ENCODE measurements around the gene KDM6A.
"Not testable (repeated sequence)": the region's sequence is repeated elsewhere in the genome, so short reads cannot be mapped to it uniquely, and the experiment has no call there.

KDM6A gene

DNA sequence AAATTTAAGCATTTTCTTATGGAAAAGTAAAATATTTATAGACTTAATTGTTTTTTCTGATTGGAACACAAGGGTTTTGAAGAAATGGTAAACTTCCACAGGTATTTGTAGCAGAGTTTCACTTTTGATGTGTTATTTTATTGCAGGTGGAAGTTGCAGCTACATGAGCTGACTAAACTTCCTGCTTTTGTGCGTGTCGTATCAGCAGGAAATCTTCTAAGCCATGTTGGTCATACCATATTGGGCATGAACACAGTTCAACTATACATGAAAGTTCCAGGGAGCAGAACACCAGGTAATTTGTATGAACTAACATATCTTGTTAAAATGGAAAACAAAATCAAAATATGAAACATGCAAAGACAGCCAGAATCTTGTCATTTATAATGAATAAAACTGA is 210.3 kb downstream of the KDM6A start:
- no peak for DNase-seq (ENCODE audit: low spot score)

DNA sequence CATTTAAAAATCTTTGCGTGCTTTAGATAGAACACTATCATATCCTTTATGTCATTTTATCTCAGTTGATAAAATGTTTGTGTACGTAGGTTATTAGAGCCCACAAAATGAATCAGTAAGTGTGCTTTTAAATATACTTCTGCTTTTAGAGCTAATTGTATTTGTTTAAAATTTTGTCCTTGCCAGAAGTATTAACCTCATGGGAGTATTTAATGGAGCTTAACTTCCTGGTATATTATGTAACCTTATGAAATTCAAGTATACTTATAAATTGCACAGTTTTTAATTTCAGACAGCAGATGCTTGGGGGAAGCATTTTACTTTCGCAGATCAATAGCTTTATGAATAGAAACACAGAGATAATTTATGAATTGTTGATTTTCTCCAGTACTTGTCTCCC is 237.5 kb downstream of the KDM6A start:
- no peak for DNase-seq (ENCODE audit: low spot score)

DNA sequence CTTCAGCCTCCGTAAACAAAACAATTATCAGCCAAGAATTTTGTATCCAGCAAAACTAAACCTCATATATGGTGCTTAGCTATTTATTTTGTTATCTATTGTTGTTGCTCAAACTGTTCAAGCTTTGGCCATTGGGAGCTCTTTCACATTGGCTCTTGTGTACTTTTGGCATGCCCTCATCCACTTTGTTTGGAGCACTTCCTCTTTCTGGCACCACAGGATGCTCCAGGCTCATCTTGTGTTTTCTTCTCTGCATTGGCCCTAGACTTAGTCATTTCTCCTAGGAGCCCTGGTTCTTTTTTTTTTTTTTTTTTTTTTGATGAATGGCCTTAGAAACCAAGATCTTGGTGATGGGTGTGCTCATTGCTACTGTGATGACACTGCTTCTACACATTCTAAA is 253.2 kb downstream of the KDM6A start:
- no peak for DNase-seq (ENCODE audit: low spot score)

DNA sequence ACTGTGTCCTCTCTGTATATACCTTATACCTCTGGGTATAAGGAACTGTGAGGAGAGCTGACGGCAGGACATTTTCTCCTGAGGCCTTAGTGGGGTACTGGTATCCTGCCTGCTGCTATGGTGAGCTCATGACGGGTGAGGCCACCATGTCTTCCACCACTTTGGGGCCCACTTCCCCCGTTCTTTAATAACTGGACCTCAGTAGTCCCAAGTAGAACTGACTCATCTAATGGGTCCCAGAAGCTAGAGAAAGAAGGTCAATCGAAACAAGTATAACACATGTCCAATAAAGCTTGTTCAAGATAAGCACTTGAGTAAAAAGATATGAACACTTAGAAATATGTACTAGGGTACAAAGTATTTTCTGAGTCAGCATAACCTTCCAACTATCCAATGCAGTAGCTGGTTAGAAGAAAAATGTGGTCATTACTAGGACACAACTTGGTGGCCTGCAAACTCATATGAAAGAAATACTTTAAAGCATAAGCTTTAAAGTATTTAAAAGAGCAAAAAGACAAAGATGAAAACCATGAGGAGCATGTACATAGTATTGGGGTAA is 256.0 kb downstream of the KDM6A start:
- no peak for DNase-seq (ENCODE audit: low spot score)

DNA sequence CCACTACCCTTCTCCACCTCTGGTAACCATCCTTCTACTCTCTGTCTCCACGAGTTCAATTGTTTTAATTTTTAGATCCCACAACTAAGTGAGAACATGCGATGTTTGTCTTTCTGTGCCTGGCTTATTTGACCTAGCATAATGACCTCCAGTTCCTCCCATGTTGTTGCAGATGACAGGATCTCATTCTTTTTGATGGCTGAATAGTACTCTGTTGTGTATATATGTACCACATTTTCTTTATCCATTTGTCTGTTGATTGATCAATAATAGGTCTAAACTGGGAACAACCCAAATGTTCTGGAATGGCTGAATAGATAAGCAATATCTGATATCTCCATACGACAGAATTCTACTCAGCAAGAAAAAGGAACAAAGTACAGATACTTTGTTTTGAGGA is 260.5 kb downstream of the KDM6A start:
- DNase-seq (ENCODE audit: low spot score): no peak

DNA sequence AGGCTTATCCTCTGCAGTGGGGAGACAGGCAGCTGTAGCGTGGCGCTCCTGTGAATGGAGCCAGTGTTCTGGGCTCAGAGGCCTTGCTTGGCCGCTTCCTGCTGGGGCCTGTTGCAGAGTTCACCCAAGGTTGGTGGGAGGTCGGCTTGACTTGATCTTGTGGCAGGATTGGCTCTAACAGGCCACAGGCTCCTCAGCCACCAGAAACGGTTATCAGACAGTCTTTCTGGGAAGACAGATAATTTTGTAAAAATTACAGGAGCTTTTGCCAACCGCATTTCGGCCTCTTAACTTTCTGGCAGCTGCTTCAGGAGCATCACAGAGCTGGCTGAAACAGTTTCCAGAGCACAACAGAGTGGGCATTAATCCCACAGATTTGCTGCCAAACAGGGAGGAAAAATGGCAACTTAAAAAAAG is 261.3 kb downstream of the KDM6A start:
- no peak for DNase-seq (ENCODE audit: low spot score)

DNA sequence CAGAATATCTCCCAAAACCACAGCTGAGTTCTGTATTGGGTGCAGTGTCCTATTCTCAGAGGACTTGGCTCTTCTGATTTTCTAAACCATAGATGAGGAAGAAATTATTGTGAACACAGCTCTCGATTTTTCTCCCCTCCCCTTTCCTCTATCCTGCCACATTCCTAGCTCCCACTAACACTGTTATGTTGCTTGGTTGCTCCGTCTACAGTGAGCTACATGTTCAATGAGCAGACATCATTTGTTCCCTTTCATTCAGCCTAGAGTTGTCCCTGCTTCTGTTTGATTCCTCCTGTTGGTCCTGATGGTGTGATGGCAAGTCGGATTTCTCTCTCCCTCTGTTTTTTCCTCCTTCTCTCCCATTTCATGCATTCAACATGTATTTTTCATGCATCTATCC is 261.8 kb downstream of the KDM6A start:
- no peak for DNase-seq (ENCODE audit: low spot score)

DNA sequence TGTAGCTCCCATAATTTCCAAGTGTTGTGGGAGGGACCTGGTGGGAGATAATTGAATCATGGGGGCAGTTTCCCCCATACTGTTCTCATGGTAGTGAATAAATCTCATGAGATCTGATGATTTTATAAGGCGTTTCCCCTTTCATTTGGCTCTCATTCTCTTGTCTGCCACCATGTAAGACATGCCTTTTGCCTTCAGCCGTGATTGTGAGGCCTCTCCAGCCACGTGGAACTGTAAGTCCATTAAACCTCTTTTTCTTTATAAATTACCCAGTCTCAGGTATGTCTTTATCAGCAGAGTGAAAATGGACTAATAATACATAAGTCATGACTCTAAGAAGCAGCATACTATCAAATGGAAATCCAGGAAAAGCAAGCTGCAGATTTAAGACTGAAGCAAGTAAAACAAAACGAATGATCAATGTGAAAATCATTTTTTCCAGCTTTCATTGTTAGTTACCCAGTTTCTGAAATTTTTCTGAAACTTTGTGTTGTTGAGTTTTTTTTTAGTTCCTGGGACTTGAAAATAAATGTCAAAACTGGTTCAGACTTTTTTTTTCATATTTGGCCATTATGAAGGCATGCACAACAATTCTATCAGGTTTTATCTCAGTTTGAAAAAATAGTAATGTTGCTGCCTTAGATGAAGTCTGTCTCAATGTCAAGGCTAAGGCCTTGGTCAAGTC is 262.5 kb downstream of the KDM6A start:
- DNase-seq (ENCODE audit: low spot score): not testable (repeated sequence)

DNA sequence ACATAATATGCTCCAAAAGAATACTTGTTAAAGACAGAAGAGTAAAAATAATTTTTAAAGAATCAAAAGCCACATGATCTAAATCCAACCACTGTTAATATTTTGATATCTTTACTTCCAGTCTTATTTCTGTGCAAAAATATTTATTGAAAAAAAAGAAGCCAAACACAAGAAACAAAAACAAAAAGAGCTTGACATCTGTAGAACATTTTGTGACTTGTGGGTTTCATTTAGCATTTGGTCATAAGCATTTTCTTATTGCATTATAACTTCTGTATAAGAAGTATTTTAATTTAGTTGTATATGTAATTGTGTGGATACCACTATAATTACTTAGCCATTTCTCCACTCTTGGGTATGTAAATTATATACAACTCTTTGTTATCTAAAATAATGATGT is 264.5 kb downstream of the KDM6A start:
- DNase-seq (ENCODE audit: low spot score): no peak

DNA sequence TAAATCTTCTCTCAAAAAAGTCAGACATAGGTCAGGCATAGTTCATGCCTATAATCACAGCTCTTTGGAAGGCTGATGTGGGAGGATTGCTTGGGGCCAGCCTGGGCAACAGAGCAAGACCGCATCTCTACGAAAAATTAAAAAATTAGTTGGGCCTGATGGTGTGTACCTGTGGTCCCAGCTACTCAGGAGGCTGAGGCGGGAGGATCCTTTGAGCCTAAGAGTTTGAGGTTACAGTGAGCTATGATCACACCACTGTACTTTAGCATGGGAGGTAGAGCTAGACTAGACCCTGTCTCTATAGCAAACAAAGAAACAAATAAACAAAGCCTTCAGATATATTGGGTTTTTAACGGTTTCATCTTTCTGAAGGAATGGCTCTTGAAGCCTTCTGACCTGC is 265.5 kb downstream of the KDM6A start:
- DNase-seq (ENCODE audit: low spot score): no peak

DNA sequence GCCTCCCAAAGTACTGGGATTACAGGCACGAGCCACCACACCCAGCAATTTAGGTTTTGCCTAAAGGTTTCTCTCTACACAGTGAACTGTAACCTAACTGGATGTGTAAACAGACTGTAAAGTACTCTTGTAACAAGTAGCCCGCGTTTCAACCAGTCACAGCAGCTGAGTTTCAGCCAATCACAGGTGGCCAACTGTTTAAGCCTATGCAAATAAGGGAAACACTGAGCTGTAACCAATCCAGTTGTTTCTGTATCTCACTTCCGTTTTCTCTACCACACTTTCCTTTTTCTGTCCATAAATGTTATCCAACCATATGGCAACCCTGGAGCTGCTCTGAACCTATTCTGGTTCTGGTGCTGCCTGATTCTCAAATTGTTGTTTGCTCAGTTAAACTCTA is 267.8 kb downstream of the KDM6A start:
- DNase-seq (ENCODE audit: low spot score): no peak

DNA sequence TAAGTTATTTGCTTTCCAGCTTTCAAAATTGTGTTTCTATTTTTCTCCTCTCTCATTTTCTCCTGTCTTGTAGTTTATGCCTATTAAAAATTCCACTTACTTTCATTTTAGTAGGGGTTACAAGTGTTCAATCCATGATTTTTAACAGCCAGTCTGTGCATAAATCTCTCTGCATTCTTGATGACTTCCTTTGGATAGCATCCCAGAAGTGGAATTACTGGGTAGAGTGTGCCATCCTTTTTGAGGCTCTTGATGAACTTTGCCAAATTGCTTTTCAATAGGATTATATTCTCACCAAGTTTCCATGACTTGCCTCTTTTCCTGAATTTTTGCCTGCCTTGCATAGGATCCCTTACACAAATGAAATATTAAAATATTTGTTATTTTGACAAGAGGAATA is 269.2 kb downstream of the KDM6A start:
- DNase-seq (ENCODE audit: low spot score): no peak

DNA sequence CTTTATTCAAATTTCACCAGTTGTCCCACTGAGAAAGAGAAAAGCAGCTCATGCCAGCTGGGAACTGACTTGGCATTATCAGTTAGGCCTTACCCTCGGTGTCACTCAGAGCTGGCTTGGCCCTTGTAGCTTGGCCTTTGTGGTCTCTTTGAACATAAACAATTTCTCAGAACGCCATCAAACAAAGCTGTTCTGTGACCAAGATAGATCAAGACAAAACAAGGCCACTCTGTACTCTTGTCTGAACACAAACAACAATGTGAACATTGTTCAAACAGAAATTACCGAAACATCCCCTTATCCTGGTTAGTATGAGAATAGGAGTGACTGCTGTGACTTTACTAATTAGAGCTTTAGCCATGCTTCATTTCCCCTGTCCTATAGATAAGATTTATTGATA is 270.5 kb downstream of the KDM6A start:
- DNase-seq (ENCODE audit: low spot score): peak; percentile 42

DNA sequence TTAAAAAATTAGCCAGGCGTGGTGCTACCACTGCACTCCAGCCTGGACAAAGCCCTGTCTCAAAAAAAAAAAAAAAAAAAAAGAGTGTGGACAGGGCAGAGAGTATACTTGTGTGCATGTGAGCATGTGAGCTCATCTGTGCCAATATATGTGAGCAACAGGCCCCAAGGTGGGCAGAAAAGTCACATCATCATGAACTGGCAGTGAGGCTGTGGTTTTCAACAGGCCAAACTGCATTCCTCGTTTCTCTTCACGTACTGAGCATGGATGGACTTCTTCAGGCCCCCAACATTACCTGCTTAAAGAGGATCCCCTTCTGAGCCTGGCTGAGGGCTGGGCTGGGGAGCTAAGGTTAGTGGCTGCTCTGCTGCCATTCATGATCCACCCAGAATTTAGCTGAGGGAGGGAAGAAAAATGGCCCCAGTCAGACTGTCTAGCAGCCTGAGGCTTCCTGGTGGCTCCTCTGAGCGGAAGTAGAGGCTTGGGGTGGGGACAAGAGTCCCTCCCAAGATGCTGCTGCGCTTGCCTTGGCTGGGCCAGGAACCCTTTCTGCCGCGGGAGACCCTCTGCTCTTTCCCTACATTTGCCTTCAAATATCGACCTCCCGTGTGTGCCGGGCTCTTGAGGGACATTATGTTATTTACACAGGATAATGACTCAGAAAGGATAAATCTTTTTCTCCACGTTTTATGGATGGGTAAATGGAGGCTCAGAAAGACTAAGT is 272.7 kb downstream of the KDM6A start:
- no peak for DNase-seq (ENCODE audit: low spot score)

DNA sequence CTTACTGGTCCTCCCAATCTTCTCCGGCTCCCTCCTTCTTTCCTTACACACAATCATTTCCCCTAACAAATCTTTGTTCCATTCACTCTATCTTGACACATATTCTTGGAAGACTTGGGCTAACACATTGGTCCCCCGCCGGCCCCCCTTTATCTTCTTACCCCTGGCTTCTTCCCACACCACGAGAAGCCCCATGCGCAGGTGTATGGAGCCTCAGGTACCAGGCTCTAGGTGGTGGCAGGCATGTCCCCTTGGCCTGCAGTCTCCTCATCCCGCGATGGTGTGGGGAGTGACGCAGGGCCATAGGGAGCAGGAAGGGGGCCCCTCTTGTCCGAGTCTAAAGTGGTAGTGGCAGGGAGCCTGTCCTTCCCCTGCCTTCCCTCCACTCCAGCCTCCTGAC is 277.8 kb downstream of the KDM6A start:
- DNase-seq (ENCODE audit: low spot score): no peak

DNA sequence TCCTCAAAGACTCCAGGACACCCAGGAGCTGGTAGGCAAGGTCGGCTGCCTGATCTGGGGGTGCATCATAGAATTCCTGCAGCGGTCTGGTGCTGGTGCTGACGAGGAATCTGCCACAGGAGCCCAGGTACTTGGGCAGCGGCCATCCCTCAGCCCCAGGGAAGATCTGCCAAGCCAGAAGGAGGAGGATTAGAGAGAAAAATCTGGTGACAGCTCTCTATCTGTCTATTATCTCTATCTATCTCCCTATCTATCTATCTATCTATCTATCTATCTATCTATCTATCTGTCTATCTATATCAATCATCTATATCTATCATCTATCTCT is 281.0 kb downstream of the KDM6A start:
- DNase-seq (ENCODE audit: low spot score): no peak

DNA sequence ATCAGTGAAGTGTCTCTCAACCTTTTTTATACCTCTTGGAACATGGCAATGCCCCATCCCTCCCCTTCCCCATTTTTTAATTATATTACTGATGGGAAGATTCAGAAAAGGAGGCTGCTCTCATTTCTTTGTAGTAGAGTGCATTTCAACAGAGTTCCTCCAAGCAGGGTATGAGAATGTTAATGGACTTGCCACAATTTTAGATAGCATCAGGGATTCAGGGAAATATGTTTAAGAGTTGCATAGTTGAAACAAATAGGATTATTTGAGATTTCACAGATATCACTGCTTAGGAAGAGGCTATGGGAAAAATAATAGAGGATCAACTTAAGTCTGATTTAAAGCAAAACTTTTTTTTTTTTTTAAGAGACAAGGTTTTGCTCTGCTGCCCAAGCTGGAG is 281.5 kb downstream of the KDM6A start:
- DNase-seq (ENCODE audit: low spot score): no peak

DNA sequence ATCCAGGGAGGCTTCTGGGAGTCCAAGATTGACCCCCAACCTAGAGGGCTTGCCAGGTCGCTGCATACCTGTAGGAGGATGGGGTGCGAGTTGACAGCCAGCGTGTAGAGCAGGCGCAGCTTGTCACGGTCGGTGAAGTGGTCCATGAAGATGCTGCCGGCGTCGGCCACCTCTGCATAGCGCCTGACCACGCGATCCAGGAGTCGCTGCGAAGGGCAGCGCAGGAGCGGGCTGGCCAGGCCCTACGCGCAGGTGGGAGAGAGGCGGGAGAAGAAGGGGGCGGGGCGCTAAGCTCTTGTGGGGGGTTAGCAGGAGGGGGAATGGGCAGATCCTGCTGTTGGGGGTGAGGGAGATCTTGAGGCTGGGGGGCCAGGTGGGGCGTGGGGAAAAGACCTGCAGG is 284.7 kb downstream of the KDM6A start:
- DNase-seq (ENCODE audit: low spot score): no peak

All from SW480 (cell line).